C4-2B (cell line): ENCODE data around the gene GPRASP3.

Source experiments
- CTCF ChIP-seq: fragments of 450-650 bp; conservative IDR thresholded peaks from 2 replicates; pipeline ENCODE4 v1.5.1; 2017; ENCODE audit warnings: mild to moderate bottlenecking
- ZFX ChIP-seq: fragments of 450-650 bp; IDR thresholded peaks from 2 replicates; pipeline ENCODE4 v1.6.1; 2017

- TF ChIP-seq CTCF: no peak
- TF ChIP-seq ZFX: no peak
Measured at GRCh38 chrX:102694749-102695148, 25.8 kb upstream of the GPRASP3 start.
